AG09319 (cell line): ENCODE data around the gene KBTBD7.

Experiments used
- DNase-seq: peaks from one replicate; pipeline ENCODE4 v3.0.0-alpha.2; 2010; ENCODE audit warnings: low read depth; ENCODE audit errors: extremely low read depth
- CTCF ChIP-seq: IDR thresholded peaks from 2 replicates; pipeline ENCODE4 v1.5.1; 2011; ENCODE audit warnings: low read depth, mild to moderate bottlenecking, inconsistent platforms, low read length, moderate library complexity

Gene KBTBD7

GRCh38 chr13:41152005-41152404, 42.4 kb downstream of the KBTBD7 start:
- no peak for DNase-seq
- TF ChIP-seq CTCF, result no peak

GRCh38 chr13:41150058-41150457, 44.3 kb downstream of the KBTBD7 start:
- TF ChIP-seq CTCF, result no peak
- no peak for DNase-seq

- DNase-seq, result no peak
- TF ChIP-seq CTCF, result no peak
These were observed 45.7 kb downstream of the KBTBD7 start for GRCh38 chr13:41148419-41149283.

- no peak for TF ChIP-seq CTCF
- DNase-seq, result no peak
These were observed 49.0 kb downstream of the KBTBD7 start for GRCh38 chr13:41145136-41145908.

DNA sequence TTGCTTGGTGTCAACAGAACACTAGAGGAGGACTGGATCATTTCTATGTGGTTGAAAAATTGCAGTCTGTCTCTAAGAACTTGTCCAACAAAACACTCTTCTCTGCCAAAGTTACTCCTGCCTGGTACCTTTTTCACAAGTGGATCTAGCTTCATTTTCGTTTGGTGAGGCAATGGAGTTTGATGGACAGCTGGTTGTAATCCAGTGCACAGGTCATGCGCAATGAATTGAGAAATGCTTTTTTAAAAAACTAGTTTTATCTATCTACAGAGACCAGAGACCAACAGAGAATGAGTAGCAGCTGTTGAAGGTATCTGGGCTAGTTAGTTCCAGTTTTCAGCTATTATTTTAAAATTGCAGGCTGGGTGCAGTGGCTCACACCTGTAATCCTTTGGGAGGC, 49.8 kb downstream of the KBTBD7 start:
- no peak for DNase-seq
- TF ChIP-seq CTCF, result no peak
